HCT116 (cell line): ENCODE measurements around the gene DMBT1. TPM values are rescaled to one million over a fixed set of nuclear protein-coding genes. Genes with fewer than 3 reads are reported as not detected.

Experiments used
- ATAC-seq: fragments of 200-7000 bp; cut with Tn5 transposase; 2 replicates; pipeline ENCODE4 v1.9.1; 2020; ENCODE audit warnings: mild to moderate bottlenecking, moderate library complexity
- BruUV-seq: library from RNA; stranded (reverse); fragments of 400-500 nt; replicated peaks from 2 replicates; lab custom pipeline; 2021; lab: Mats Ljungman, UMichigan
- CTCF ChIA-PET: fragments of 300-600 bp; sonication (Branson Sonifier 250); formaldehyde crosslinking; loops from one replicate; lab custom pipeline; 2021; ENCODE audit warnings: antibody characterized with exemption; lab: Charles Lee
- POLR2A ChIA-PET: fragments of 300-600, 350-600 bp; sonication (Branson Sonifier 250); formaldehyde crosslinking; loops from one replicate; lab custom pipeline; 2021; ENCODE audit warnings: antibody characterized with exemption; lab: Charles Lee
- RAD21 ChIA-PET, 2 experiments: fragments of 300-600 bp; sonication (Branson Sonifier 250); formaldehyde crosslinking; loops; one replicate each; lab custom pipeline; 2023; ENCODE audit warnings: low total read pairs in 2 of 2; ENCODE audit not compliant: uncharacterized antibody in 2 of 2, unreplicated experiment in 2 of 2, low non-redundant PET in 1 of 2; lab: Charles Lee
- DNase-seq: peaks from one replicate; pipeline ENCODE4 v3.0.0-alpha.2; 2010; ENCODE audit warnings: low read depth, low spot score
- H2AFZ ChIP-seq: fragments of 200-600 bp; shearing (Covaris generic), sonication (generic); 2 replicates; pipeline ENCODE4 v1.6.1; 2017; ENCODE audit warnings: low read depth, mixed run types, mixed read lengths, antibody characterized with exemption, low read length; ENCODE audit not compliant: poor library complexity, severe bottlenecking
- H3K27ac ChIP-seq: 2 replicates; pipeline ENCODE4 v1.5.1; 2012; ENCODE audit warnings: low read depth, low read length
- H3K27me3 ChIP-seq: fragments of 200-600 bp; sonication (generic); 2 replicates; pipeline ENCODE4 v1.6.1; 2016; ENCODE audit warnings: mixed run types, low read length, mixed read lengths; ENCODE audit not compliant: insufficient read depth
- H3K36me3 ChIP-seq, 2 experiments: fragments of 200-500 bp in 1 of 2; fragments of 200-600 bp in 1 of 2; sonication (Bioruptor generic) in 1 of 2; sonication (generic) in 1 of 2; 2 replicates each; pipeline versions ENCODE4 v1.5.1 to v1.6.1; 2014 to 2016; ENCODE audit warnings: low read length in 2 of 2, inconsistent platforms in 1 of 2, mixed read lengths in 1 of 2, mixed run types in 1 of 2; ENCODE audit not compliant: insufficient read depth in 2 of 2, control insufficient read depth in 1 of 2
- H3K4me1 ChIP-seq, 2 experiments: fragments of 200-600 bp in 1 of 2; sonication (generic) in 1 of 2; 2 replicates each; pipeline versions ENCODE4 v1.5.1 to v1.6.1; 2012 to 2017; ENCODE audit warnings: low read length in 2 of 2, inconsistent platforms in 1 of 2, mild to moderate bottlenecking in 1 of 2, mixed read lengths in 1 of 2, mixed run types in 1 of 2, moderate library complexity in 1 of 2; ENCODE audit not compliant: insufficient read depth in 2 of 2, control insufficient read depth in 1 of 2
- H3K4me2 ChIP-seq: fragments of 200-600 bp; sonication (generic); 2 replicates; pipeline ENCODE4 v1.6.1; 2017; ENCODE audit warnings: mixed run types, low read length, mixed read lengths
- H3K4me3 ChIP-seq, 2 experiments: fragments of 200-600 bp in 1 of 2; sonication (generic) in 1 of 2; replicated peaks in 1 of 2; 2 replicates each; pipeline ENCODE4 v1.5.1; 2011 to 2016; ENCODE audit warnings: low read length in 2 of 2, control low read depth in 1 of 2, low read depth in 1 of 2, mild to moderate bottlenecking in 1 of 2, mixed read lengths in 1 of 2, mixed run types in 1 of 2
- H3K79me2 ChIP-seq: fragments of 200-600 bp; sonication (generic); 2 replicates; pipeline ENCODE4 v1.6.1; 2017; ENCODE audit warnings: mild to moderate bottlenecking, mixed run types, low read length, moderate library complexity, mixed read lengths; ENCODE audit not compliant: insufficient read depth
- H3K9ac ChIP-seq: fragments of 200-600 bp; sonication (generic); 2 replicates; pipeline ENCODE4 v1.6.1; 2016; ENCODE audit warnings: low read length, mixed read lengths
- H3K9me2 ChIP-seq: fragments of 200-600 bp; sonication (generic), shearing (Covaris generic); 2 replicates; pipeline ENCODE4 v1.6.1; 2017; ENCODE audit warnings: mixed run types, mild to moderate bottlenecking, moderate library complexity; ENCODE audit not compliant: insufficient read depth
- H3K9me3 ChIP-seq, 2 experiments: fragments of 200-500 bp in 1 of 2; fragments of 200-600 bp in 1 of 2; sonication (Bioruptor generic) in 1 of 2; sonication (generic) in 1 of 2; 2 replicates each; pipeline ENCODE4 v1.6.1; 2014 to 2017; ENCODE audit warnings: low read length in 2 of 2, mixed read lengths in 2 of 2, inconsistent platforms in 1 of 2, low read depth in 1 of 2, mild to moderate bottlenecking in 1 of 2, mixed run types in 1 of 2, moderate library complexity in 1 of 2; ENCODE audit not compliant: control insufficient read depth in 1 of 2, insufficient read depth in 1 of 2
- H4K20me1 ChIP-seq: fragments of 200-600 bp; sonication (generic), shearing (Covaris generic); 2 replicates; pipeline ENCODE4 v1.6.1; 2017; ENCODE audit warnings: mixed run types, mild to moderate bottlenecking, moderate library complexity; ENCODE audit not compliant: insufficient read depth
- CTCF ChIP-seq, 3 experiments: fragments of 200-600 bp in 1 of 3; sonication (generic) in 1 of 3; IDR thresholded peaks in 2 of 3; conservative IDR thresholded peaks in 1 of 3; 2 replicates each; pipeline ENCODE4 v1.5.1; 2012 to 2017; ENCODE audit warnings: low read depth in 2 of 3, low read length in 2 of 3, antibody characterized with exemption in 1 of 3, borderline replicate concordance in 1 of 3, control low read depth in 1 of 3, mild to moderate bottlenecking in 1 of 3, mixed read lengths in 1 of 3, mixed run types in 1 of 3, moderate library complexity in 1 of 3; ENCODE audit not compliant: insufficient read depth in 1 of 3
- ELF1 ChIP-seq: IDR thresholded peaks from 2 replicates; pipeline ENCODE4 v1.6.1; 2012; ENCODE audit warnings: low read depth, borderline replicate concordance
- FOSL1 ChIP-seq: IDR thresholded peaks from 2 replicates; pipeline ENCODE4 v1.6.1; 2012; ENCODE audit warnings: low read depth
- POLR2A ChIP-seq: IDR thresholded peaks from 2 replicates; pipeline ENCODE4 v1.7.0; 2011; ENCODE audit warnings: borderline replicate concordance; ENCODE audit not compliant: insufficient read depth, insufficient read length; ENCODE audit errors: extremely low read depth
- RAD21 ChIP-seq: IDR thresholded peaks from 2 replicates; pipeline ENCODE4 v1.6.1; 2012; ENCODE audit warnings: low read depth, mild to moderate bottlenecking
- REST ChIP-seq: IDR thresholded peaks from 2 replicates; pipeline ENCODE4 v1.6.1; 2012; ENCODE audit warnings: low read depth
- SIN3A ChIP-seq: IDR thresholded peaks from 2 replicates; pipeline ENCODE4 v1.6.1; 2012; ENCODE audit warnings: low read depth
- SP1 ChIP-seq: IDR thresholded peaks from 2 replicates; pipeline ENCODE4 v1.6.1; 2012; ENCODE audit warnings: low read depth
- SRF ChIP-seq: IDR thresholded peaks from 2 replicates; pipeline ENCODE4 v1.6.1; 2012; ENCODE audit warnings: low read depth
- ZFX ChIP-seq: fragments of 450-650 bp; IDR thresholded peaks from 2 replicates; pipeline ENCODE4 v1.6.1; 2017
- ZNF274 ChIP-seq: fragments of 200-500 bp; sonication (Bioruptor generic); IDR thresholded peaks from 2 replicates; pipeline ENCODE4 v1.6.1; 2014; ENCODE audit warnings: mild to moderate bottlenecking, low read depth, low read length, inconsistent platforms
- intact Hi-C: fragments of 100-400 bp; cut with micrococcal nuclease; formaldehyde crosslinking; loops from 2 replicates; pipeline ENCODE4 v1.10.0; 2022
- total RNA-seq: library from RNA; stranded (reverse); gene quantifications from one replicate; pipeline ENCODE4 v1.2.1, GENCODE V29; 2021; ENCODE audit not compliant: unreplicated experiment
- TF ChIP-seq, protein P1 (sequence below): IDR thresholded peaks from 2 replicates; pipeline ENCODE4 v1.6.1; 2012

DMBT1 gene
- total RNA-seq, 1 experiment from 2014 or later = 0.17 TPM

DNA sequence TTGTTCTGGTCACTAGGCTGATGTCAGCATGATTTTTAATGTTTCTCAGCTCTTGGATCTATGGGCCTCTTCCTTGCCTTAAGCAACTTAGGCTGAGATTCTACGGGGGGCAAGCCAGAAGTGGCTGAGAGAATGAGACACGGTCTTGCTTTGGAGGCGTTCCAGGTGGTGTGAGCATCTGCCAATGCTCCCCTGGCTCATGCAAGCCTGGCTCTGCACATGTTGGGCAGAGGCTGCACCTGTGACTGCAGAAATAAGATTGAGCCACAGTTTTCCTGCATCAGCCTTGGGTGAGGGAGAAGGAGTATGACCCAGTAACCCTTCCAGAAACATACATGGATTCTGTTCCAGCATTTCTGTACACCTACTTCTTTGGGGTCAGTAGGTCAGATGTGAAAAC lies 97.2 kb downstream of the DMBT1 start:
- CTCF ChIA-PET = interaction anchor here (1.0 kb wide), 1 partner anchor 9 kb away, joined by 4 read pairs; no protein-coding TSS in a partner anchor
- Histone ChIP-seq H4K20me1 (no peaks in the 10 kb centered on the region), H3K4me1 (no peaks in the 10 kb centered on the region), H3K36me3 (no peaks in the 10 kb centered on the region), H3K79me2 (no peaks in the 10 kb centered on the region), H3K4me2 (no peak overlapping the region), H2AFZ (no peak overlapping the region), H3K9ac (no peak overlapping the region), H3K9me3 (no peaks in the 10 kb centered on the region), H3K9me2 (no peaks in the 10 kb centered on the region), H3K4me3 (no peak overlapping the region), H3K27me3 (peaks cover 74% of the 10 kb centered on the region), H3K27ac (no peak overlapping the region)
- TF ChIP-seq ELF1 = no peak
- no peak for TF ChIP-seq ZNF274
- TF ChIP-seq POLR2A = no peak
- TF ChIP-seq SRF = no peak
- no peak for TF ChIP-seq SP1
- no peak for TF ChIP-seq ZFX
- no peak for TF ChIP-seq CTCF (IDR thresholded peaks at IDR 0.05 in 2 of 3, conservative IDR thresholded peaks at IDR 0.05 in 1 of 3; ENCODE audit: borderline replicate concordance in 1 of 3, insufficient read depth in 1 of 3, low read depth in 2 of 3, low read length in 2 of 3)
- DNase-seq (no peak), ATAC-seq (no peak)
- POLR2A ChIA-PET = no interaction called here
- RAD21 ChIA-PET = no interaction called here
- intact Hi-C loops = no loop called here
- no TSS peak for BruUV-seq

DNA sequence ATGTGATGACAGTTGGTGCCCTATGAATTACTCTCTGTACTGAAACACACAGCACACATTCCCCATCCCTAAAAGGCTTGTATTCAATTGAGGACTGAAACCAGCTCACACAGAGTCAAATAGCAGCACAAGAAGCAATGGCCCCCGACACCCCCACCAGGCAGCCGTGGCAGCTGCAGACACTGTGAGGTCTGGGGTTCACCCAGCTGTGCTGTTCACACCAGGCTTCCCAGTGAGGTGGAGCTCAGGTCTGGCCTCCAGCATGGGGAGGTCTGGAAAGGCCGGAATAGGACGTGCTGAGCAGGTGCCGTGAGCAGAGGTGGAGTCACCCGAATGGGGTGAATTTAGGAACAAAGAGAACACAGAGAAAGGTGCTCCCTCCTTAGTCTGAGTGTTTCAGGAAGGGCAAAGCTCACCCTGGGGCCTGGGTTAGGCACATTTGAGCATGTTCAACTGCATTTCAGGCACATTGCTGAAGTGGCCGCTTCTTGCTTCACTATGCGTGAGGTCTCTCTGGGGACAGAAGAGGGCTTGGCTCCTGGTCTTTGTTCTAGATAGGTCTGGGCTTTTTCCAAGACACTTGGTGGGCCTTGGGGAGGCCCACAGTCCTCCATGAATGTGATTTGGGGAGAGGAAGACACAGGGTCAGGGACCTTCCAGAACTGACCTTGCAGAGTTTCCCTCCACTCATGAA lies 97.9 kb downstream of the DMBT1 start:
- RAD21 ChIA-PET = no interaction called here
- no peak for DNase-seq
- CTCF ChIA-PET = no interaction called here
- no peak for TF ChIP-seq CTCF (IDR thresholded peaks at IDR 0.05 in 2 of 3, conservative IDR thresholded peaks at IDR 0.05 in 1 of 3; ENCODE audit: borderline replicate concordance in 1 of 3, insufficient read depth in 1 of 3, low read depth in 2 of 3, low read length in 2 of 3)
- TF ChIP-seq RAD21 = no peak
- no peak for TF ChIP-seq REST
- no peak for TF ChIP-seq SIN3A
- no peak for TF ChIP-seq FOSL1
- TF ChIP-seq, protein P1, sequence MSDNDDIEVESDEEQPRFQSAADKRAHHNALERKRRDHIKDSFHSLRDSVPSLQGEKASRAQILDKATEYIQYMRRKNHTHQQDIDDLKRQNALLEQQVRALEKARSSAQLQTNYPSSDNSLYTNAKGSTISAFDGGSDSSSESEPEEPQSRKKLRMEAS = no peak
- no peak for TF ChIP-seq POLR2A

More for the DNA sequence above, 97.9 kb downstream of the DMBT1 start:
- Histone ChIP-seq H3K36me3 (no peaks in the 10 kb centered on the region), H3K9ac (no peak overlapping the region), H3K9me2 (no peaks in the 10 kb centered on the region), H2AFZ (no peak overlapping the region), H3K4me3 (no peak overlapping the region), H3K9me3 (no peaks in the 10 kb centered on the region), H3K27me3 (peaks cover 72% of the 10 kb centered on the region), H4K20me1 (no peaks in the 10 kb centered on the region), H3K4me1 (no peaks in the 10 kb centered on the region), H3K27ac (no peak overlapping the region), H3K79me2 (no peaks in the 10 kb centered on the region), H3K4me2 (no peak overlapping the region)
- no TSS peak for BruUV-seq
- POLR2A ChIA-PET = no interaction called here
- ATAC-seq = no peak
- intact Hi-C loops = no loop called here
